ENCODE results near the gene DLX6.

GRCh38 chr7:96989241-96989858 lies 16.0 kb upstream of the DLX6 start:
- TF ChIP-seq CTCF (IDR thresholded peaks at IDR 0.05) (no peak), POLR2A (IDR thresholded peaks at IDR 0.05) (no peak)
